ENCODE data around the gene TCERG1L.
"Not testable (repeated sequence)": the region's sequence is repeated elsewhere in the genome, so short reads cannot be mapped to it uniquely, and the experiment has no call there.

The TCERG1L gene

DNA sequence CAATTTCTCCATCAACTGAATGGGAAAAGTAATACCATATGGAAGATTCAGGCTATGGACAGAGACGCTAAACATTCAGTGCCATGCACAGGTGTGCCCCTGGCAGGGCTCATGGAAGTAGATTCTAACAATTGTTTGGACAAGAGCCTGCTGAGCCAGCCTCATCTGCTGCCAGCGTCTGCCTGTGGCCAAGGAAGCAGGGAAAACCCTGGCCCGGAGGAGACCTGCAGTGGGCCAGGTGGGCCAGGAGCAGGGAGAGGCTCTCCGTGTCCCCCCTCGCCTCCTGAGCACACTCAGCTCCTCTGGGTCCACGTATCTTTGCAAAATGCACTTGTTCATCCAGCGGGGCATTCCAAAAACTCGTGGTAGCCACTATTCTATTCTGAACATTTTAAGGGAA, 130.1 kb downstream of the TCERG1L start:
- no peak for DNase-seq

DNA sequence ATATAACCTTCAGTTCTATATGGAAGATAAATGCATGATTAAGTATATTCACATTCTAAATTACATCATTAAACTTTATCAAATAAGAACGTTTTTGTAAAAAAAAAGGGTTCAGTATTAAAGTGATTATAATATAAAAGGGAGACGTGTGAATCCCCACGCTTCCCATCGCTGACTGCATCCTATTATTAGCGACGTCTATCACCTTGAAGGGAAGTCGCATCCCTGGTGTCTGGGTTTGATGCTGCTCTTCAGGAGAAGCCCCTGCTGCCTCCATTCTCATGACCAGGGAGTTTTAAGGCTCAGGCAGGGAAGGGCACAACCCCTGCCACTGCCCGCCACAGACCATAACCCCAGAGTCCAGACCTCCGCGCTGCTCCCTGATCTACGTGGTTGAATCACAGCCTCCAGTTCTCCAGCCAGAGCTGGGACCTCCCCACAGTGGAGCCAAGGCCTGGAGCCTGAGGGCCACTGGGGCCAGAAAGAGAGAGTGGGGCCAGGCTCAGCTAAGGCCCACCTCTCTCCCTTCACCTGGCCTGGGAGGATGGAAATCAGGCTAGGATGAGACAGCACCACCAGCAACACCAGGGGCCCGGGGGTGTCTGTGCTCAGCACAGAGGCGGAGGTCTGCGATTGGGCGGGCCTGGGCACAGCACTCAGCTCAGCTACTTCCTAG, 130.6 kb downstream of the TCERG1L start:
- DNase-seq: no peak

DNA sequence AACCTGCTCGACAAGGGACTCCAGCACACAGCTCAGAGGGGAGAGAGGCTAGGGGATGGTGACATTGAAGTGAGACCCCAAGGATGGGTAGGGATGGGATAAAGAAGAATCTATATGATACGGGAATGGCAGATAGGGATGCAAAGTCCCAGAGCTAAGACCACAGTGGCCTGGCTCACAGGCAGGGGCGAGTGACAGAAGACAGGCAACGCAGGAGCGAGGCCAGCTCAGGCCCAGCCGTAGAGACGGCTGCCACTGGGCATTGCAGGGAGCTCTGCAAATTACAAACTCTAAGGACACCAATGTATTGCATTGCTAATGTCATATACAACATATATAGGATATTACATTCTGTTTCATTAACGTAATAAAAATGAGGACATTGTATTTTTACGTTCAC, 131.4 kb downstream of the TCERG1L start:
- DNase-seq: no peak

DNA sequence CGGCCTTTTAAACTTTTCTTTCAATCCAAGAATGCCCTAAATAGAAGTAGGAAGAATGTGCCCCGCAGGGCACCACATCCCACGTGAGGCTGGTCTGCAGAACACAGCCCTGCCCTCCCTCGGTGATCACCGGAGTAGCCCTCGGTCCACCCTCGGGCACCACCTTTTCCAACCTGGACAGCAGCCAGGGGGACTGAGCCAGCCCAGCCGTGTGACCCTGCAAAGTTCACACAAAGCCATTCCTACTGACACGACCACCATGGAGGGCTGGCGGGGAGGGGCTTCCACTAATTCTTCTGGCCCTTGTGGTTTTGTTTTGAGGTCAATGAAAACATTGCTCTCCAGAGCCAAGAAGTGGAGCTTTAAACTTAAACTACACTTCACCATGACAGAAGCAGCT, 132.2 kb downstream of the TCERG1L start:
- no peak for DNase-seq

DNA sequence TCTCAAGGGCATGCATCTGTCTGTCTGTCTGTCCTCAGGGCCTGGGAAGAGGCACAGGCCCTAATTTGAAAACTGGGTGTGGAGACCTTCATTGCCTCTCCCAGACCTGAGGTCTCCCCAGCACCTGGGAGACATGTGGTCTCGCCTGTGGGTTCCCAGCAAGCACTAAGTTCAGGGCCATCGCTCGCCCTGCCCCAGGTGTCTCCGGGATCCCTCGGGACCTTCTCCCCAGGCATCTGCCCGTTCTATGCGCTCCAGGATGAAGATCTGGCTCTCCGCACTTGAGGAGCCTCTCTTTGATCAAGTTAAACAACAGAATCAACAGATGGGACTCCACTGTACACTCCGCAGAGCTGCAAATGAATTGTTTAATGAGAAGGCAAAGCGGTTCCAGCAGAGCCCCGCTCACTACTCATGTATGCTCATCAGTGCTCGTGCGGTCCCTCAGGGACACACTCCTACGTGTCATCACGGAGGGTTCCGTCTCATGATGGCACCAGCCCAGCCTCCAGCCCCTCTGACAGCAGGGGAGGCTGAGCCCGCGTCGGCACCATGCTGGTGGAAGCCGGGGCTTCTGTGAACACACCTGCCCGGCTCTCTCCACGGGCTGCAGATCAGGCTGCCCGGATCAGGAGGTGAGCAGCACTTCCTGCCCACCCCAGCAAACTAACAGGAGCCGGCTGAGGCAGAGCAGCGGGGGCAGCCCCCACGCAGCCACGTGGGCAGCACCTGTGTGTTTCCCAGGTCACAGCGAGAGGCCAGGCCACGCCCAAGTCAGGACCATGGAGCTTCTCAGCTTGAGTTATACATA, 132.8 kb downstream of the TCERG1L start:
- no peak for DNase-seq

DNA sequence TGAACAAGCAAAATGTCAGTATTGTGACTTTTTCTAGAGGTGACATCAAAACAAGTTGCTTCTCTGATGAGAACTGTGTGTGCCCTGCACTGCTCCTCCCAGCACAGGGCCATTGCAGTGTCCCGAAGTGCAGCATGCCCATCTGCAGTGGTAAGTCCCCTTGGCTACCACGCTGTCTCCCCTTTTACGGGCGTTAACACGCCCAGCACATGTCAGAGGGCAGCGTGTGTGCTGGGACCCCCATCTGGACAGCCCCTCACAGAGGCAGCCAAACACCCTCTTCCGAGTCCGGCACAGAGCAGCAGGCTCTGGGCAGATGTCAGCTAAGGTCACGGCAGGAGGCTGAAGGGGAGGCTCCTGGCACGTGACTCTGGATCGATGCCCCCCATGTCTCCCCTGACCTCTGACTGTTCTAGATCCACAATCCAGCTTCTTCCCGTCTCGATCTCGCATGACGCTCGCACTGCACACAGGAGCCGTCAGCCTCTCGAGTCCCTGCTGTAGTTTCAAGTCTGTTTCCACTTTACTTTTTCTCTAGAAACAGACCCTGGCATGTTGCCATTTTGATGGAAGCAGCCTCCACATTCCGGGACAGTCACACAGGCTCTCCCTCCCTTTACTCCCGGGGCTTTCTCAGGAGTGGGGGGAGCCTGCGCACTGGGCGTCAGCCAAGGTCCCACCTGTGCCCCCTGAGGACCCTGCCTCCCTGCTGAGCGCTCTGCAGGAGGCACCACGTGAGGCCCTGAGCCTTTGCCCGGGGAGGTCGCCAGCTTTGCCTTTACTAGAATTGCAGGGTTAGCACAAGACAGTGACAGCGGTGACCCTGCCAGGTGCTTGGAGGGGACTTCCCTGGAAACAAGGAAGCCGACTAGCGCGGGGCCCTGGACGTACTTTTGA, 133.8 kb downstream of the TCERG1L start:
- DNase-seq: no peak

DNA sequence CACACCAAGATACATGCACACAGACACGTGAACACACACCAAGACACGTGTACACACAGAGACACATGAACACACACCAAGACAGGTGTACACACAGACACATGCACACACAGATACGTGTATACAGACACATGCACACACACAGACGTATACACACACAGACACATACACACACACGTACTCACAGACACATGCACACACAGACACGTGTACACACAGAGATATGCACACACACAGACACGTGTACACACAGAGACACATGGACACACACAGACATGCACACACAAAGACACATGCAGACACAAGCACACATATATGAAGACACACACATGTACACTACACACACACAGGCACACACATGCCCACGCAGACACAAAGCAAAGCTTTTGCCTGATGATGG, 134.6 kb downstream of the TCERG1L start:
- no peak for DNase-seq

DNA sequence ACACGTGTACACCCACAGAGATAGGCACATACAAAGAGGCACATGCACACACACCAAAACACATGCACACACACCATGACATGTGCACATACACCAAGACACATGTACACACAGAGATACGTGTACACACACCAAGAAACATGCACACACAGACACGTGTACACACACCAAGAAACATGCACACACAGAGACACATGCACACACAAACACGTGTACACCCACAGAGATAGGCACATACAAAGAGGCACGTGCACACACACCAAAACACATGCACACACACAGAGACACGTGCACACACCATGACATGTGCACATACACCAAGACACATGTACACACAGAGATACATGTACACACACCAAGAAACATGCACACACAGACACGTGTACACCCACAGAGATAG, 135.2 kb downstream of the TCERG1L start:
- not testable (repeated sequence) for DNase-seq

DNA sequence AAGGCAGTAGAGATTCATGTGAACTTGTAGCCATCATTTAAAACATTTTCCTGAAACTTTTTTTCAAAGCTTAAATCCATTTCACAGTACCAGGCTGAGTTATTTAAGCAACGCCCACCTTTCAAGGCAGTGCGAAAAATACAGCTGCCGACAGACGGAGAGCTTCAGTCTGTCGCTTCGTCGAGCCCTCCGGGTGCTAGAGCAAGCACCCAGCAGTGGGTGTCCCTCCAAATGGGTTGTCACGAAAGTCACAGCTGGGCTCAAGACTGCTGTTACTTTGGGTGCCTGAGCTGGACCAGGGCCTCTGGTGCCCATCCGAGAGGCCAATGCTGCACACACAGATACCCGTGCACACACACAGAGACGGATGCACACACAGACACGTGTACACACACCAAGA, 135.6 kb downstream of the TCERG1L start:
- no peak for DNase-seq

DNA sequence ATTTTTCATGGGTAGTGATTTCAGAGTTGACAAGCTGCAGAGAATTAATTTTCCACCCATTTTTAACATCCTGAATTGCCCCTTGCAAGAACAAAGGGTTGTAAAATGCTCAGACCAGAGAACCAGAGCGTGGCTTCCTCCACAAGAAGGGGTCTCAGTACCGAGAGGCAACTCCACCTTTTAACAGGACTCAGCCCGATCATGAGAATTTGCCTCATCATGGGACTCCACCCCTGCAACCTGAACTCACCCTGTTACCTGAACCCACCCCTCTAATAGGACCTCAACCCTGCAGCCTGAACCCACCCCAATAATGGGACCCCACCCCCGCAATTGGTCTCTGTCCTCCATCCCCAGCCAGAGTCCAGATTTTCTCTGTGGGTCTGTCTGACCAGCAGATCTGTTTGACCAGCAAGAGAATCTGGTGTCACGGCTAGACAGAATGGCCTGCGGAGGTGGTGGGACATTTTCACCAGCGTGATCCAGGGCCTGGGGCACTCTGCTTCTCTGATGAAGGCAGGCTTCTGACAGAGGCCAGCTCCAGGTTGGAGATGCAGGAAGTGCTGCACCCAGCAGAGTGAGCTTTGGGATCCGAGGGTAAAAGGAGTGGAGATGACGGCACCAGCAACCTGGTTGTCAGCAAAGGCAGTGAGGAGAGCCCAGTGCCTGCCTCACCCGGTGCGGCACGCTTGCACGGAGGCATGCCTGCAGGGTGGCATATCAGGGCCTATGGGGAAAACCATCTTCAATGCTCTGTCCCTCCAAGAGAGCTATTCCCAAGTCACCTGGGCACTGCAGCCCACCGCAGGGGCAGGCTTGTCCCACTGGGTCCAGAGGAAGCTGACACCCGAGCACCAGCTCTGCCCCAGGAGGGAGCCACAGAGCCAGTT, 136.6 kb downstream of the TCERG1L start:
- DNase-seq: no peak

DNA sequence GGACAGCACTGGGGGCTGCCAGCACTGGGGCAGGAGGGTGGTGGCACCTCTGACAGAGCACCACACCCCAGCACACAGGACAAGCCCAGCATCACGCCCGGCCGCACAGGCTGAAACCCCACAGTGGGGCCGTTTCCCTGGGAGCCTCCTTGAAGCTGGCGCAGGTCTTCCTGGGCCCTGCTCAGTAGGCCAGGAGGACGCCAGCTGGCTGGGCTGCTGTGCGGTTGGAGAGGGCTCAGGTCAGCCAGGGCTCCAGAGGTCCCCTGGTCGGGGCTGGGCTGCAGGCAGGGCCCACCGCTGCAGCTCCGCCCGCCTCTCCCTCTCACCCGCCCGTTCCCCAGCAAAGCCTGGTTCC, 137.3 kb downstream of the TCERG1L start:
- no peak for DNase-seq

DNA sequence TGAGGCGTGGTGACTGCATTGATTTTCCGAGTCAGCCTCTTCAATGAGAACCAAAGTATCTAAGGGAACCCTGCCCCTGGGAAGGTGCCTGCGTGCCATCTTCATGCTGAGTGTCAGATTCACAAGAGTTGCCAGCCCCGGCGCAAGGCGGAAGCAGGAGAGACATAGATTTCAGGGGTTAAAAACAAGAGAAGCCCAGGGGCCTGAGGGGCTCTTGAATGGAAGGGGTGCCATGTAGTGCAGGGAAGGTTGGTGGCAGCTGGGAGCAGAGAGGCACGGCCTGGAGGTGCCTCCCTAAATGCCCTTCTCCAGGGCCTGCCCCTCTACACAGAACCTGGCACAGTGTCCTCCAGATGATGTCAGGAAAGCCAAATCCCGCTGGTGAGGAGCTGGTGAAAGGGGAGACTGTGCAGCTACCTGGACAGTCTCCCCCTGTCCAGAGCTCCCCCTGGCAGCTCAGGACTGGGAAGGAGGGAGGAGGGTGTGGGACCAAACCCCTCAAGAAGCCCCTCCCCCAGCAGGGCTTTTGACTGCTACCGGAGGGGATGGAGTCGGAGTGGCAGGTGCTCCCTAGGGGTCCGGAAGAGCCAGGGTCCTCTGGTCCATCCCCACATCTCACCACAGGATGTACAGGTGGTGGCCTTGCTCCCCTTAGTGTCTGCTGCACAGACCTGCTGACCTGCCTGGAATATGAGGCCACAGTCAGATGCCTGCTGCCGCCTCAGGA, 137.9 kb downstream of the TCERG1L start:
- DNase-seq: no peak

DNA sequence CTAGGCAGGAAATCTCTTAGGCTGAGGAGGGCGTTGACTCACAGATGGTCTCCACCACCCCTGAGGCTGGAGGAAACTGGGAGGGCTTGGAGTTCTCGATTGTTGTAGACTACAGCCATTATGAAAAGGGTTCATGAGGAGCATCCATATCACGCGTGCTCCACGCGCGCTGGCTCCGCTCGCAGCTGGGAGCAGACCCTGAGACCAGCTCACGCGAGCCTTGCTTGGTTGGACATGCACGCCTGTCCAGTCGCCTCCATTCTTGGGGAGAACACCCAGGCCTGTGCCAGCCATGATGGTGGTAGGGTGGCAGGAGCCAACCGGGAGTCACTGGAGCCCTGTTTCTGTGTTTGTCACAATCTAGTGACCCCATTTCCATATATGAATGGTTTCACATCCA, 139.1 kb downstream of the TCERG1L start:
- no peak for DNase-seq

DNA sequence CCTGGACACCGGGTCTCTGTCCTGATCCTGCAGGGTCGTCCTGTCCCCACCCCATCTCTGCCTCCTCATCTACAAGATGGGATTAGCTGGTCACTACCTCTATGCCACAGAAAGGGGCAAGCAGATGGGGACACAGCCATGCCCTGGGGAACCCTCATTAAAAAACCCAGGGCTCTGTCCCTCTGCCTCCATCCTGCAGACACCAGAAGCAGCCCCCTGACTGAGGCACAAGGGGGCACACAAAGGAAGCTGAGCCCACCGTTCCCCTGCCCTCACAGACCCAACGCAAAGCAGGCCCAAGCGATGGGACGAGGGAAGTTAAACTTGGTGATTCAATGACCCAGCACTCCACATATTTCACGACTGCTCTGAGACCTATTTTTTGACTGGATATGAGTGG, 142.4 kb downstream of the TCERG1L start:
- no peak for DNase-seq

DNA sequence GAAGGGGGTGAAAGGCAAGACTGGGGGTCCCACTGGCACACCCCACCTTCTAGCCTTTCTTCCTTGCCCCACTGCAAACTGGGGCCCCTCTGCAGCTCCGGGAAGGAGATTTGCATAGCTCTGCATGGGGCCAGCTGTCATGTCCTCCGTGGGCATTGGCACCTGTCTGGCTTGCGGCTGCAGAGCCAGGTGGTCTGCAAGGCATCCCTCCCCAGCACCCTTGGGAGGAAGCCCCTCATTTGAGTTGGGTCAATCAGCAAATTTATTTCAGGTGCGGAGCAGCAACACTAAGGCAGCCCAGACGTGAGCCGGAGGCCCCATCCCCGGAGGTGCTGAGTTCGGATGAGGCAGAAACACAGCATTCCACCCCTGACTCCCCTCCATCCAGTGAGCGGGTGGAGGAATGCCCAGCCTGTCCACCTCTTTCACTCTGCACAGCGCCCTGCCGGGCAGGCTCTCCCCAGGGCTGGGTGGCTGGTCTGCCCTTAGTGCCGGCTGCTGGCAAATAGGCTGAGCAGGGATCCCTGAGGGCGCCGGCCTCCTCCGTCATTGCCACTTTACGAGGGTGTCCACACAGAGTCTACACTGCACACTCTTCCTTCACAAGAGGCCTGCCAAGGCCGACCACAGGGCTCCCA, 143.2 kb downstream of the TCERG1L start:
- no peak for DNase-seq

DNA sequence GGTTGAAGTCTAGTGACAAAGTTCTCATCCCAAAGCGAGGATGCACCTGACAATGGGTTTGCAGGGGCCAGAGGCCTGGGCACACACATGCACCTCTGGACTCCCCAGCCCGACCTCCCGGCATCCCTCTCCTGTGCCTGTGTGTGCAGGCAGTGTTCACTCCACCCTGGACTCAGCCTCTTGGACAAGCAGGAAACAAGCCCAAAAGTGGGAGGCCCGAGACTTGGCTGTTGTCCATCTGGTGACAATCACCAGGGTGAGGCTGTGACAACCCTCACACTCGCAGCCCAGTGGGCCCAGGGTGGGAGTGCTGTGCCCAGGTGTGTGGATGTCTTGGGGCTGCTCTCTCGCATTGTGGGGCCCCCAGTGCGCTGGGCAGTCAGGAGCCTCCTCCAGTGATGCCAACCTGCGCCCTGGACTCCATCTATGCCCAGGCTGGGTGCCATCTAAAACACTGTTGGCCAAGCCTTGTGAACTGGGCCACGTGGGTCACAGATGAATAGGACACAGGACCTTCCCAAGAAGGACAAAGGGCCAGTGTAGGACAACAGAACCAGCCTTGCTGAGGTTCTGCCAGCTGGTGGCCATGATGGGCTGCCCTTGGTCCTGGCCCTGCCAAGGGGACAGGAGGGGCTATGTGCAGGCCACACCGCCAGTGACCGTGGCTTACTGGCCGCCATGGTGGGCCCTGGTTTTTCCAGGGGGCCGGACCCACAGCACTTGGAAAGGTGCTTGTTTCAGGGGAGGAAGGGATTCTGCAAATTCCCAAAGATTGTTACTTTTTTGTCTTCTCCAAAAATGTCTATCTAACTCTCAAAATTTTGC, 144.3 kb downstream of the TCERG1L start:
- DNase-seq: no peak

DNA sequence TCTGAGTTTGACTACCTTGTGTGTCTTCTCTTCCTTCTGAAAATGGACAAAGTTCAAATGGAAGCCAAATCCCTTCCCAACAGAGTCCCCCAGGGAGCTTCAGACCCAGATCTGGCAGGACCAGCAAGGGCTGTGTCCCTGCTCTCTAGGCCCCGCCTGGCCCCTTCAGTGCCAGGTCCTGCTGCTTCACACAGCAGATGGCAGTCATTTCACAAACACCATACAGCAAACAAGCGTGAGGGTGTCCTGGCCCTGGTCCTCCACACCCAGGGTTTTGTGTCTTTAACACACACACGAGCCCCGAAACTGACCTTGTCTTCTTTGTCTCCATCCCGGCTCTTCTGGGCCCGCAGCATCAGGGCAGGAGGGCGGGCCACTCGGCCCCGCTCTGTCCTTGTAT, 145.0 kb downstream of the TCERG1L start:
- no peak for DNase-seq

DNA sequence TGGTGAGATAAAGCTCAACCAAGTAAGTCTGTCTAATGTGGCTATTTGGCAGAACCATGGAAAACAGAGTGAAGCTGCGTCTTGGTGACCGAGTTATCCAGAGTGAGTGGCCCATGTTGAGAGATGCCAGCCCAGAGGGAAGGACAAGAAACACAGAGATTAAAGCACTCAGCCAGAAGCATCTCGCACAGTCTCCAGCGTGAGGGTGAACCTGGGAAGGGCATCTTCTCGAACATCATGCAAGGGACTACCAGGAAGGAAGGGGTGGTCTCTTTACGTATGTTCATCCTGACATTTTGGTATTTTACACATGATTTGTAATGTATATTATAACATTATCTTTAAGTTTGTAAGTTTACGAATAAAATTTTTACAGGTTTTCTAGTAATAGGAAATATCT, 146.4 kb downstream of the TCERG1L start:
- DNase-seq: no peak

DNA sequence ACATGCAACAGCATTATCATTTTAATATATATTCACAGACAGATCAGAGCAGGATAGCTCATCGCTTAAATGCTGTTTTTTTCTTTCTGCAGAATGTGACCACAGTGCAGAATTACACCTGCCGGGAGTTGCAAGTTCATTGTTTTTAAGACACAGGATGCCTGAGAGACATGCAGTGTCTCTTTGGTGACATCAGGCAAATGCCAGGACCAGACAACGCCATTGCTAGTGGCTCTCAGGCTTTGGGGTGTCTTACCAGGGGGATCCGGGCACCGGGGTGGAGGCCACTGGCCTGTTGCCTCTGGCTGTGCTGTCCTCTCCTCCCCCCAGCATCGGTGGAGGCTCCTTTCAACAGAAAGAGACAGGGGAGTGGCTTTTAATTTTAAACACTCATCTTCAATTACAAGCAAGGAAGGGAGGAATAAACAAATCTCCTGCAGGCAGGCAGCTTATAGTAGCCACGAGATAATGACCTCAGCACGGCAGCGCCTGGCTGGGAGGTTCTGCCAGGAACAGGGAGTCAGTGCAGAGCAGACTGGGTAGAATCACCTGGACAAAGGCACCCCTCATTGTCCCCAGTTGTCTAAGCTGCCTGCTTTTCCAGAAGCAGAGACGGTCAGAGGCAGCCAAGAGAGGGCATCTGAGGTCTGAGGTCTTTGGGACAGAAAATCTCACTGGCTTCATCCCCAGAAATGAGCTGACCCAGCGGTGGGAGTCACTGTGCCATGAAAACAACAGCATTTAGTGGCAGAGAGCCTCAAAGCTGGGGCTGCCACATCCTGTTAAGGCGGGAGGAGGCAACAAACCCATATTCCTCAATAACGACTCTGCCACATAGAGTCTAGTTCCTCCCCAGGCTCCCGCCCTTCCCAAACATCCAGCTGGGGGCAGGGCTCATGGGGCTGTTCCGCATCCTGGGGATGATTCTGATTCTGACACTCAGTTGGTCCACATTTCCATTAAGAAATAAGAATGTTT, 148.4 kb downstream of the TCERG1L start:
- DNase-seq: no peak
